ENCODE data around the gene ISLR.

The ISLR gene

GRCh38 chr15:74216949-74217348, 43.4 kb downstream of the ISLR start:
- no peak for DNase-seq

GRCh38 chr15:74217907-74218885, 44.7 kb downstream of the ISLR start:
- no peak for DNase-seq

- no peak for DNase-seq
Measured at GRCh38 chr15:74220475-74221248, 47.2 kb downstream of the ISLR start.

GRCh38 chr15:74221399-74222239, 48.1 kb downstream of the ISLR start:
- DNase-seq, result no peak

GRCh38 chr15:74222240-74223119, 49.0 kb downstream of the ISLR start:
- DNase-seq, result no peak

GRCh38 chr15:74225928-74226327, 52.4 kb downstream of the ISLR start:
- no peak for DNase-seq
